NCI-H1694 (cell line): ENCODE results near the gene SCFD2.
"Not testable (repeated sequence)": the region's sequence is repeated elsewhere in the genome, so short reads cannot be mapped to it uniquely, and the experiment has no call there.

Experiments used
- DNase-seq: peaks from one replicate; lab custom pipeline; 2025; lab: John Stamatoyannopoulos, UW

The SCFD2 gene

GRCh38 chr4:53012738-53013137, 353.1 kb downstream of the SCFD2 start:
- no peak for DNase-seq

GRCh38 chr4:53011259-53011905, 354.5 kb downstream of the SCFD2 start:
- no peak for DNase-seq

GRCh38 chr4:53010318-53010717, 355.5 kb downstream of the SCFD2 start:
- no peak for DNase-seq

- DNase-seq: no peak
Observed at GRCh38 chr4:53009824-53010223, 356.0 kb downstream of the SCFD2 start.

- no peak for DNase-seq
Observed at GRCh38 chr4:53007024-53007423, 358.8 kb downstream of the SCFD2 start.

GRCh38 chr4:53005808-53006207, 360.1 kb downstream of the SCFD2 start:
- DNase-seq: no peak

GRCh38 chr4:53005149-53005546, 360.7 kb downstream of the SCFD2 start:
- DNase-seq: no peak

- no peak for DNase-seq
Observed at GRCh38 chr4:53004497-53005148, 361.2 kb downstream of the SCFD2 start.

GRCh38 chr4:53003959-53004358, 361.9 kb downstream of the SCFD2 start:
- DNase-seq: no peak

- no peak for DNase-seq
Observed at GRCh38 chr4:53000560-53000959, 365.3 kb downstream of the SCFD2 start.

GRCh38 chr4:52999626-53000025, 366.2 kb downstream of the SCFD2 start:
- DNase-seq: no peak

GRCh38 chr4:52998413-52998812, 367.4 kb downstream of the SCFD2 start:
- DNase-seq: no peak

GRCh38 chr4:52997132-52997416, 368.8 kb downstream of the SCFD2 start:
- DNase-seq: no peak

GRCh38 chr4:52996261-52997131, 369.4 kb downstream of the SCFD2 start:
- no peak for DNase-seq

- DNase-seq: no peak
Observed at GRCh38 chr4:52995360-52996030, 370.4 kb downstream of the SCFD2 start.

- no peak for DNase-seq
Observed at GRCh38 chr4:52994567-52994966, 371.3 kb downstream of the SCFD2 start.

GRCh38 chr4:52993771-52994170, 372.1 kb downstream of the SCFD2 start:
- DNase-seq: no peak

- DNase-seq: not testable (repeated sequence)
Observed at GRCh38 chr4:52992551-52992950, 373.3 kb downstream of the SCFD2 start.

GRCh38 chr4:52991472-52991871, 374.4 kb downstream of the SCFD2 start:
- DNase-seq: no peak

GRCh38 chr4:52990706-52991105, 375.2 kb downstream of the SCFD2 start:
- DNase-seq: no peak

- DNase-seq: no peak
Observed at GRCh38 chr4:52989865-52990264, 376.0 kb downstream of the SCFD2 start.

- no peak for DNase-seq
Observed at GRCh38 chr4:52987392-52988056, 378.3 kb downstream of the SCFD2 start.
